Measurements from ENCODE around the gene GTF2IRD1.
A peak's percentile ranks its signal among the peaks of the same experiment; 100 is the strongest.

GTF2IRD1 gene

GRCh38 chr7:74443543-74444247, 10.0 kb upstream of the GTF2IRD1 start:
- Histone ChIP-seq H3K27ac (ENCODE audit: low read depth, low read length, poor library complexity, severe bottlenecking) (no peak overlapping the region), H3F3A (ENCODE audit: insufficient read depth, low read length) (no peaks in the 10 kb centered on the region), H3K36me3 (ENCODE audit: insufficient read depth, low read length) (no peaks in the 10 kb centered on the region; the same call in 1 of the 2 replicates), H3K4me2 (ENCODE audit: low read length) (no peak overlapping the region), H3K4me1 (ENCODE audit: insufficient read depth, low read length, severe bottlenecking) (no peaks in the 10 kb centered on the region), H3K9me3 (ENCODE audit: low read length) (peaks cover 2% of the 10 kb centered on the region; the same call in 1 of the 2 replicates), H3K9me2 (ENCODE audit: low read depth, low read length) (no peaks in the 10 kb centered on the region), H3K4me3 (ENCODE audit: low read depth, low read length, poor library complexity, severe bottlenecking) (no peak overlapping the region), H4K20me1 (ENCODE audit: insufficient read depth, low read length) (no peaks in the 10 kb centered on the region), H3K79me2 (ENCODE audit: insufficient read depth, low read length) (no peaks in the 10 kb centered on the region), H3K9ac (ENCODE audit: low read length) (no peak overlapping the region), H2AFZ (ENCODE audit: low read length) (no peak overlapping the region), H3K27me3 (ENCODE audit: insufficient read depth, low read length) (peaks cover 10% of the 10 kb centered on the region)
- no peak for TF ChIP-seq CTCF (IDR thresholded peaks at IDR 0.05; ENCODE audit: low read length)
- TF ChIP-seq EZH2 (IDR thresholded peaks at IDR 0.05; ENCODE audit: borderline replicate concordance, low read length) = no peak

- Histone ChIP-seq H3K4me1 (ENCODE audit: insufficient read depth, low read length, severe bottlenecking) (no peaks in the 10 kb centered on the region), H3K9me3 (ENCODE audit: low read length) (no peaks in the 10 kb centered on the region), H3K79me2 (ENCODE audit: insufficient read depth, low read length) (no peaks in the 10 kb centered on the region), H3K27ac (ENCODE audit: low read depth, low read length, poor library complexity, severe bottlenecking) (no peak overlapping the region), H3F3A (ENCODE audit: insufficient read depth, low read length) (no peaks in the 10 kb centered on the region), H3K27me3 (ENCODE audit: insufficient read depth, low read length) (peaks cover 10% of the 10 kb centered on the region), H3K9ac (ENCODE audit: low read length) (no peak overlapping the region), H3K4me3 (ENCODE audit: low read depth, low read length, poor library complexity, severe bottlenecking) (no peak overlapping the region), H2AFZ (ENCODE audit: low read length) (no peak overlapping the region), H3K36me3 (ENCODE audit: insufficient read depth, low read length) (no peaks in the 10 kb centered on the region; the same call in 1 of the 2 replicates), H4K20me1 (ENCODE audit: insufficient read depth, low read length) (no peaks in the 10 kb centered on the region), H3K4me2 (ENCODE audit: low read length) (no peak overlapping the region), H3K9me2 (ENCODE audit: low read depth, low read length) (no peaks in the 10 kb centered on the region)
- TF ChIP-seq EZH2 (IDR thresholded peaks at IDR 0.05; ENCODE audit: borderline replicate concordance, low read length) (no peak), CTCF (IDR thresholded peaks at IDR 0.05; ENCODE audit: low read length) (no peak)
These were observed 4.6 kb upstream of the GTF2IRD1 start for GRCh38 chr7:74449144-74449543.

- no peaks in the 10 kb centered on the region for H3K9me3 ChIP-seq (ENCODE audit: low read length)
- no peaks in the 10 kb centered on the region for H3K79me2 ChIP-seq (ENCODE audit: insufficient read depth, low read length)
These were observed 3.8 kb upstream of the GTF2IRD1 start for GRCh38 chr7:74449809-74450397.

More at GRCh38 chr7:74449809-74450397, 3.8 kb upstream of the GTF2IRD1 start:
- Histone ChIP-seq H3K4me2 (ENCODE audit: low read length) (no peak overlapping the region), H3F3A (ENCODE audit: insufficient read depth, low read length) (no peaks in the 10 kb centered on the region), H3K27ac (ENCODE audit: low read depth, low read length, poor library complexity, severe bottlenecking) (no peak overlapping the region), H2AFZ (ENCODE audit: low read length) (no peak overlapping the region), H3K9ac (ENCODE audit: low read length) (no peak overlapping the region), H3K9me2 (ENCODE audit: low read depth, low read length) (no peaks in the 10 kb centered on the region), H3K27me3 (ENCODE audit: insufficient read depth, low read length) (peaks cover 8% of the 10 kb centered on the region; the same call in 1 of the 2 replicates), H3K36me3 (ENCODE audit: insufficient read depth, low read length) (no peaks in the 10 kb centered on the region; the same call in 1 of the 2 replicates), H3K4me1 (ENCODE audit: insufficient read depth, low read length, severe bottlenecking) (no peaks in the 10 kb centered on the region), H3K4me3 (ENCODE audit: low read depth, low read length, poor library complexity, severe bottlenecking) (no peak overlapping the region), H4K20me1 (ENCODE audit: insufficient read depth, low read length) (no peaks in the 10 kb centered on the region)
- TF ChIP-seq EZH2 (IDR thresholded peaks at IDR 0.05; ENCODE audit: borderline replicate concordance, low read length) (no peak), CTCF (IDR thresholded peaks at IDR 0.05; ENCODE audit: low read length) (peak; percentile 91)
